ENCODE measurements around the gene STRN3.
"Not testable (repeated sequence)": the region's sequence is repeated elsewhere in the genome, so short reads cannot be mapped to it uniquely, and the experiment has no call there.

STRN3 gene

DNA sequence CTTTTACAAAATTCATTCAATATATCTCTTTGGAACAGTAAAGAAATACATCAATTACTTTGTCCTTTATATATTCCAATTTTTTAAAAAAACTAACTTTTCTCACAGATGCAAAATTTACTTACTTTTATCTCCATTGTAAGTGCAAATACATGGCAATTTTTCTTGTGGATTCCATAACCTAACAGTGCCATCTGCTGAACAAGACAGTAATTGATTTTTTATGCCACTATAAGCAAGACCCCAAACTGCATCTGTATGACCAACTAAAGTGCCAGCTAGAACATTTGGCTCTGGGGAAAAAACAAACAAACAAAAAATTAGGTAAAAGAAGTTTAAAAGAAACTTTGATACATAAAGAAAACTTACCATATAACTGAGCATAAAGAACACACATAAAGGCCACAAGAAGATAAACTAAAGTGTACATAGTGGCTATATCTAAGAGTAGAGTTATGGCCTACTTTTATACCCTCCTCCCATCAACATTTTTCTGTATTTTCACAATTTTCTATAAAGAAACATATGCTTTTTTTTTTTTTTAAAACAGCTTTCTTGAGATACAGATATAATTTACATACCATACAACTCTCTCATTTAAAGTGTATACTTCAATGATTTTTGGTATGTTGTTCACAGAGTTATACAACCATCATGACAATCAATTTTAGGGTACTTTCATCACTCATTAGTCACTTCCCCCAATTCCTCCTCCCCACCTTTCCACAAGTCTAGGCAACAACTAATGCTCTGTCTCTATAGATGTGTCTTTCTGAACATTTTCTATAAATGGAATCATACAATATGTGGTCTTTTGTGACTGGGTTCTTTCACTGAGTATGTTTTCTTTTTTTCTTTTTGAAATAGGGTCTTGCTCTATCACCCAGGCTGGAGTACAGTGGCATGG, 119.2 kb downstream of the STRN3 start:
- no peak for DNase-seq (ENCODE audit: low spot score)

DNA sequence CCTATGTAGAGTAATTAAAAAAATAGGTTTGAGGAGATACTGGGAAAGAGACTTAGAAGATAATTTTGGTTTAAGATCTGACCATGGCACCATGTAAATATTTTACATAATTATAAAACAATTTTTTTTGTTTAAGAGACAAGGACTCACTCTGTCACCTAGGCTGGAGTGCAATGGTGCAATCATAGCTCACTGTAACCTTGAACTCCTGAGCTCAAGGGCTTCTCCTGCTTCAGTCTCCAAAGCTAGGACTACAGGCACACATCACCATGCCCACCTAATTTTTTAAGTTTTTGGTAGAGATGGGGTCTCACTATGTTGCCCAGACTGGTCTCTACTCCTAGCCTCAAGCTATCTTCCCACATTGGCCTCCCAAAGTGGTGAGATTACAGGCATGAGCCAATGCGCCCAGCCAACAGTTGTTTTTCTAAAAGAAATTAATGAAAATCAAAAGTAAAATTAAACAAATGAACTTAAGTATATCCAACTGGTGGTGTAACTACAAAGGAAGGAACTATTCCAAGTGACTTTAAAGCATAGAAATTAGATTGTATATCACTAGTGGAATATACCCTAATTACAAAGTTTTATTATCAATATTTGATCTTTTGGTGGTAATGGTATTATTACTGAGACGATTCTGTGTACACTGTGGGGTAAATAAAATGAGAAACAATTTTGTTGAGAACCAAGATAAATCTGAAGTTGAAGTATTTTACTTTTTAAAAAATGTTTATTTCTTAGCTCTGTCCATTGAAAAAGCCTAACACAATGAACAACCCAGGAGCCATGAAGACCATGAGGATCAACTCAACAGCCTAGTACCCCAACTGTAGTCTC, 122.7 kb downstream of the STRN3 start:
- no peak for DNase-seq (ENCODE audit: low spot score)

GRCh38 chr14:30897121-30897520, 129.1 kb downstream of the STRN3 start:
- not testable (repeated sequence) for DNase-seq (ENCODE audit: low spot score)

DNA sequence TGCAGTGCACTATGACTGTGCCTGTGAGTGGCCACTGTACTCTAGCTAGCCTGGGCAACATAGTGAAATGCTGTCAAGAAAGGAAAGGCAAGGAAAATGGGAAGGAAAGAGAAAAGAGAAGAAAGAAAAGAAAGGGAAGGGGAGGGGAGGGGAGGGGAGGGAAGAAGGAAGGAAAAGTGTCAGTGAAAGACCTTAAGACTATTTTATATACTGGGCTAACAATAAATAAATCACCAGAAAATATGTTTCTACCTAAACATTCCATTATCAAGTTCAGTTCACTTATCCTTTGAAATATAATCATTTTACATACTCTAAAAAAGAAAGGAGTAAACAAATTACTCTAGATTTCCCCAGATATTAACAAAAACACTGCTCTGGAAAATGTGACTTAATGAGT, 129.7 kb downstream of the STRN3 start:
- DNase-seq (ENCODE audit: low spot score), result no peak

GRCh38 chr14:30894923-30895515, 131.2 kb downstream of the STRN3 start:
- DNase-seq (ENCODE audit: low spot score), result no peak

- DNase-seq (ENCODE audit: low spot score), result no peak
Measured at GRCh38 chr14:30893819-30894218, 132.4 kb downstream of the STRN3 start.

DNA sequence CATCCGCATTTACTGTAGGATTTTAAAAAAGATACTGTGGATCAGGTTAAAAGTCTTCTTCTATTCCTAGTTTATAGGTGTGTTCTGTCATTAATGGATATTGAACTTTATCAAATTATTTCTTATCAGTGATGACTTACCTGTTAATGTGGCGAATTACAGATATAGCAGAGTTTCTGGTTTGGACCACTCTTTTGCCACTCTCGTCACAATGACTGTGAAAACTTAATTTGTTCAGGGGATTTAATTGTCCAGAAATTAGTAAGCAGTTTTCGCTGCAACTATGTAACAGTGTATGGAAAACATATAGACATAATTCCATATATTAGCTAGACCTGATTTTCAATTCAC, 137.0 kb downstream of the STRN3 start:
- DNase-seq (ENCODE audit: low spot score), result no peak

- no peak for DNase-seq (ENCODE audit: low spot score)
Measured at GRCh38 chr14:30888480-30889243, 137.5 kb downstream of the STRN3 start.

GRCh38 chr14:30885840-30886740, 140.1 kb downstream of the STRN3 start:
- no peak for DNase-seq (ENCODE audit: low spot score)

GRCh38 chr14:30884901-30885300, 141.3 kb downstream of the STRN3 start:
- DNase-seq (ENCODE audit: low spot score), result no peak

DNA sequence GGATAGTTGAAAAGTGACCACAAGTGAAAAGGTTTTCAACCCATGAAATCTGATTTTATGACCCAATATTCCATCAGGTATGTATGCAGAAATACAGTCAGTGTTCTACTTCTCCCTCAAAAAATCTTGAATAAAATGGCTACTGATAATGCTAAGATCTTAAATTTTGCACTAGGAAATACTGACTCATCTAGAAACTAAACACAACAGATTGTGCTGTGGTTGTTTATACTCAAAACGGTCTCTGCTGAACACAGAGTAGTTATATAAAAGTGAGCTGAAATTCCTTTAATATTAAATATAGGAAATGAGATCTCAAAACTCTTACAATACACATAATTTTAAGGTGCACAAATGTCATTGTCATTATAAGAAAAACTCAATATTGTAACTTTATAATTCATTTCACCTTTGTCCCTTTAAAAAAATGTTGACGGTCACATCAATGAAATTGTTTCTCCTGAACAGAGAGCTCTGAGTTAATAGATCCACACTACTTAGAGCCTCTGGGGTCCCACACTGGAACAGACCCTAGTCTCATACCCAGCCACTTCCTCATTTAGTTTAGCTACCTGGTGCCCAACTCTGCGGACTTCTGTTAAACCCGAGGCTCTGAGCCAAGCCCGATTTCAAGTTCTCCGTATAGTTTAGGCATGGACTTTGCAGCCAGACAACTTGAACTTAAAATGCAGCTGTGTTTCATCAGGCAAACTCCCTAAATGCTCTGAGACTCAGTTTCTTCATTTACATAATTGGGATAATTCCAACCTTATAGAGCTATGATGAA, 142.5 kb downstream of the STRN3 start:
- no peak for DNase-seq (ENCODE audit: low spot score)

GRCh38 chr14:30882431-30882830, 143.7 kb downstream of the STRN3 start:
- peak; percentile 48 for DNase-seq (ENCODE audit: low spot score)

GRCh38 chr14:30876692-30877091, 149.5 kb downstream of the STRN3 start:
- no peak for DNase-seq (ENCODE audit: low spot score)

GRCh38 chr14:30875788-30876053, 150.5 kb downstream of the STRN3 start:
- no peak for DNase-seq (ENCODE audit: low spot score)

DNA sequence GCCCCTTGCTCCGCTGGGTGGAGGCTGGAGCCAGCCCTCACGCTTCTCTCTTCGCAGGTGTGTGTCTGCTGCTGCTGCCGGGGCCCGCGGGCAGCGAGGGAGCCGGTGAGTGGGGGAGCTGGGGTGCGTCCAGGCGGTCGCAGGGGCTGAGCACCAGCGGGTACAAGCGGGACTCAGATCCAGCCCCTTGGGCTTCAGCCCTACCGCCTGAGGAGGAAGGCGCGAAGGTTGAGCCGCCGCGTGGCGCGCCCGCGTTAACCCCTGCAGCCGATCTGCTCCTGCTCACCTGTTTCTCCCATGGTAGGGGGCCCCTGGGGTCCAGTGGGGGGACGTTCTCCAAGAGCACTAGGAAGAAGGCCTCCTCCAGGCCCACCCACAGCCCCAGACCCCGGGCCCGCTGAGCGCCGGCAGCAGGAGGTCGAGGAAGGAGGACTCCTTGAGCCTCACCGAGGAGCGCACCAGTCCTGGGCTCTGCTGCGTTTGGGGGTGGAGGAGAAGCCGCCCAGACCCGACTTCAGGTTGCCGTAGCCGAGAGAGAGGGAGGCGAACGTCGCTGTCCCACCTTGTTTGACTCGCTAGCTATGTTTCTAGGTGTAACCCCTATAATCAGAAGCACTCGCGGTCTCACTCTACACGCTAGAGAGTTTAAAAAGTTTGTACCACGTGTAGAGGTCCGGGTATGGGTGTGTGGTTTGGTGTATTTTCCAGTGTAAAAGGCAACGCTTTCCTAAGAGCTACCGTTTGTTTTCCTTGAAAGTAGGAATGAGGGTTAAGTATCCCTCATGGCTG, 151.0 kb downstream of the STRN3 start:
- no peak for DNase-seq (ENCODE audit: low spot score)

DNA sequence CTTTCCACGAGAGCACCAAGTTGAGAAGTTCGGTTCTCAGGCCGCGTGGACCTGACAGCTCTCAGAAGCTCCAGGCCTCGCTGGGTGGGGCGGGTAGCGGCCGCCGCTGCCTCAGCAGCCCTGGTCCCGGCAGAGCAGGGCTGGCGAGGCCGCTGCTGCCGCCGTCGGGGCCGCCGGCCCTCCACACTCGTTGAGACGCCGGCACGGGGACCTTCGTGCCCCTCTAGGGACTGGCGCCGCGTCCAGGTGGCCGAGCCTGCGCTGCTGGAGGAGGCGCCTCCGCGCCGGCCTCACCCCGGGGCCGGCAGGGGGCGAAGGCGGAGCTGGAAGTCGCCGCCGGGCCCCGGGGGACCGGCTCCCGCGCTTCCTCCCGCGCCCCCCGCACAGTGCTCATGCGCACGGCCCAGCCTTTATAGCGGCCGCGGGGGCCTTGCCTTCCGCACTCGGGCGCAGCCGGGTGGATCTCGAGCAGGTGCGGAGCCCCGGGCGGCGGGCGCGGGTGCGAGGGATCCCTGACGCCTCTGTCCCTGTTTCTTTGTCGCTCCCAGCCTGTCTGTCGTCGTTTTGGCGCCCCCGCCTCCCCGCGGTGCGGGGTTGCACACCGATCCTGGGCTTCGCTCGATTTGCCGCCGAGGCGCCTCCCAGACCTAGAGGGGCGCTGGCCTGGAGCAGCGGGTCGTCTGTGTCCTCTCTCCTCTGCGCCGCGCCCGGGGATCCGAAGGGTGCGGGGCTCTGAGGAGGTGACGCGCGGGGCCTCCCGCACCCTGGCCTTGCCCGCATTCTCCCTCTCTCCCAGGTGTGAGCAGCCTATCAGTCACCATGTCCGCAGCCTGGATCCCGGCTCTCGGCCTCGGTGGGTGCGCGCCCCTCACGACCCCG, 151.8 kb downstream of the STRN3 start, which contains the start of gene COCH:
Gene COCH, plus strand, starts transcription at position 440 of the 879 bp plus-strand sequence. Its CDS starts 380 bp downstream, at position 820.
- DNase-seq (ENCODE audit: low spot score), result peak; percentile 34

GRCh38 chr14:30873308-30874119, 152.7 kb downstream of the STRN3 start:
- no peak for DNase-seq (ENCODE audit: low spot score)

GRCh38 chr14:30872602-30873001, 153.6 kb downstream of the STRN3 start:
- DNase-seq (ENCODE audit: low spot score), result no peak

All from hepatic stellate cell (primary cell).